Activated CD8-positive, alpha-beta memory T cell treated with anti-CD3 and anti-CD28 coated beads, Interleukin-2, amount 50 U/mL, for 1 hour (primary cell): Measurements from ENCODE around the gene IL18R1.

ENCODE experiments used
- DNase-seq: peaks from one replicate; pipeline ENCODE4 v3.0.0-alpha.2; 2020; ENCODE audit errors: extremely low read depth

IL18R1 gene

GRCh38 chr2:102387763-102388546 lies 32.4 kb downstream of the IL18R1 start:
- no peak for DNase-seq

- no peak for DNase-seq
Measured at GRCh38 chr2:102391565-102391964, 36.0 kb downstream of the IL18R1 start.

- DNase-seq: no peak
Measured at GRCh38 chr2:102392096-102392495, 36.5 kb downstream of the IL18R1 start.

- DNase-seq: no peak
Measured at GRCh38 chr2:102392942-102393341, 37.3 kb downstream of the IL18R1 start.

- DNase-seq: no peak
Measured at GRCh38 chr2:102396012-102396411, 40.4 kb downstream of the IL18R1 start.

- DNase-seq: no peak
Measured at GRCh38 chr2:102397209-102397608, 41.6 kb downstream of the IL18R1 start.

- DNase-seq: no peak
Measured at GRCh38 chr2:102399499-102400141, 44.0 kb downstream of the IL18R1 start.

- no peak for DNase-seq
Measured at GRCh38 chr2:102401456-102401855, 45.9 kb downstream of the IL18R1 start.

GRCh38 chr2:102401865-102402264 lies 46.3 kb downstream of the IL18R1 start:
- no peak for DNase-seq

GRCh38 chr2:102410952-102411351 lies 55.4 kb downstream of the IL18R1 start:
- DNase-seq: no peak

- no peak for DNase-seq
Measured at GRCh38 chr2:102412199-102412598, 56.6 kb downstream of the IL18R1 start.

- DNase-seq: no peak
Measured at GRCh38 chr2:102417946-102418345, 62.4 kb downstream of the IL18R1 start.

GRCh38 chr2:102418421-102418961 lies 62.9 kb downstream of the IL18R1 start:
- DNase-seq: no peak

GRCh38 chr2:102420290-102420689 lies 64.7 kb downstream of the IL18R1 start:
- no peak for DNase-seq

GRCh38 chr2:102421890-102422759 lies 66.5 kb downstream of the IL18R1 start:
- no peak for DNase-seq

GRCh38 chr2:102422910-102423309 lies 67.3 kb downstream of the IL18R1 start, which contains the start of gene IL18RAP:
Gene IL18RAP (plus strand): TSS chr2:102423160. CDS start chr2:102423278, 118 bp downstream.
- DNase-seq: no peak

GRCh38 chr2:102423368-102423767 lies 67.8 kb downstream of the IL18R1 start:
- DNase-seq: no peak

- no peak for DNase-seq
Measured at GRCh38 chr2:102424754-102425153, 69.2 kb downstream of the IL18R1 start.

- no peak for DNase-seq
Measured at GRCh38 chr2:102425441-102426132, 70.0 kb downstream of the IL18R1 start.

- DNase-seq: no peak
Measured at GRCh38 chr2:102427249-102427648, 71.7 kb downstream of the IL18R1 start.

GRCh38 chr2:102428573-102428972 lies 73.0 kb downstream of the IL18R1 start:
- DNase-seq: no peak
